ENCODE measurements around the gene DES. TPM values are rescaled to one million over a fixed set of nuclear protein-coding genes. Genes with fewer than 3 reads are reported as not detected.

The DES gene
- total and polyA plus RNA-seq, 2 of the 13 experiments (the other 11 are each of a cell fraction or from before 2014, with no cell fraction given): not detected

GRCh38 chr2:219430633-219431615 is 12.7 kb downstream of the DES start (continued):
- TF ChIP-seq ZNF281 (CRISPR knock-in tag; IDR thresholded peaks at IDR 0.05; ENCODE audit: borderline replicate concordance): no peak
- TF ChIP-seq ZNF768 (CRISPR knock-in tag; IDR thresholded peaks at IDR 0.05): peak; percentile 93
- TF ChIP-seq KDM2A (CRISPR knock-in tag; IDR thresholded peaks at IDR 0.05; ENCODE audit: borderline replicate concordance, low read depth): 0 out of 2 replicates have a peak, but pooled peaks have one; percentile 30
- no peak for TF ChIP-seq ZNF414 (CRISPR knock-in tag; IDR thresholded peaks at IDR 0.05)
- TF ChIP-seq STAG1 (CRISPR knock-in tag; IDR thresholded peaks at IDR 0.05): peak; percentile 53

GRCh38 chr2:219433666-219434467 is 15.7 kb downstream of the DES start:
- peak; percentile 36 for ATAC-seq
- H3K4me2 ChIP-seq (ENCODE audit: low read depth, low read length): no peak overlapping the region
- H3K27me3 ChIP-seq (ENCODE audit: control insufficient read depth in 1 of 2, insufficient read depth in 2 of 2, low read length in 2 of 2): peaks cover 18 to 72% of the 10 kb centered on the region in 2 experiments
- ChIA-PET CTCF (ENCODE audit: low intra/inter-chr PET ratio, low total read pairs) (no interaction called here), POLR2A (no interaction called here)
- H3K9ac ChIP-seq (ENCODE audit: insufficient read depth, low read depth, low read length): no peak overlapping the region
- intact Hi-C loops (cut with micrococcal nuclease; ENCODE audit: unreplicated experiment): no loop called here
- no peak overlapping the region for H3K27ac ChIP-seq (ENCODE audit: extremely low read length, insufficient read depth, low read length)
- no peaks in the 10 kb centered on the region for H3K36me3 ChIP-seq (replicated peaks in 1 of 2; ENCODE audit: control insufficient read depth in 1 of 2, insufficient read depth in 2 of 2, low read length in 2 of 2)
- no peak overlapping the region for H2AFZ ChIP-seq (ENCODE audit: low read length)
- H3K4me3 ChIP-seq (replicated peaks in 1 of 3; ENCODE audit: insufficient read depth in 1 of 3, low read depth in 2 of 3, low read length in 3 of 3): no peak overlapping the region
- DNase-seq (ENCODE audit: low spot score): peak; percentile 35
- in situ Hi-C loops (cut with HindIII; ENCODE audit: extremely low pct_ligation_motif_present, low pct_unique_long_range_greater_than_20kb): no loop called here
- no peak for FAIRE-seq
- H4K20me1 ChIP-seq (ENCODE audit: insufficient read depth, low read length): no peaks in the 10 kb centered on the region; the same call in 1 of the 2 replicates
- 27% methylated on average over 16 of the region's 16 CpGs for WGBS (ENCODE audit: low lambda C conversion rate)
- no TSS peak for BruUV-seq (replicated peaks)
- no peaks in the 10 kb centered on the region for H3K4me1 ChIP-seq (ENCODE audit: insufficient read depth, low read length)
- no peaks in the 10 kb centered on the region for H3K79me2 ChIP-seq (ENCODE audit: insufficient read depth, low read length)
- H3K9me3 ChIP-seq (ENCODE audit: low read length): no peaks in the 10 kb centered on the region
- TF ChIP-seq XRCC5 (optimal IDR thresholded peaks at IDR 0.05; ENCODE audit: low read length) (peak; percentile 21), SNAPC4 (CRISPR knock-in tag; IDR thresholded peaks at IDR 0.05) (no peak), STAG1 (CRISPR knock-in tag; IDR thresholded peaks at IDR 0.05) (peak; percentile 28; the same call in 1 of the 2 replicates), THAP8 (CRISPR knock-in tag; IDR thresholded peaks at IDR 0.05; ENCODE audit: borderline replicate concordance) (no peak)

Measured in HepG2 (cell line).